EL (cell line): ENCODE measurements around the gene GGTLC2.
"Not testable (repeated sequence)": the region's sequence is repeated elsewhere in the genome, so short reads cannot be mapped to it uniquely, and the experiment has no call there.

Experiments
- DNase-seq: peaks from one replicate; pipeline ENCODE4 v3.0.0-alpha.2; 2016

The GGTLC2 gene

GRCh38 chr22:22638313-22638712 is 6.1 kb upstream of the GGTLC2 start:
- DNase-seq: not testable (repeated sequence)

- not testable (repeated sequence) for DNase-seq
These were observed 2.2 kb upstream of the GGTLC2 start for GRCh38 chr22:22642255-22642654.

GRCh38 chr22:22645969-22646368 is 1.6 kb downstream of the GGTLC2 start:
- DNase-seq: not testable (repeated sequence)

GRCh38 chr22:22647952-22648351 is 3.5 kb downstream of the GGTLC2 start:
- DNase-seq: not testable (repeated sequence)

- DNase-seq: not testable (repeated sequence)
These were observed 4.6 kb downstream of the GGTLC2 start for GRCh38 chr22:22648863-22649536.

GRCh38 chr22:22649761-22650160 is 5.3 kb downstream of the GGTLC2 start:
- DNase-seq: not testable (repeated sequence)

GRCh38 chr22:22650398-22650797 is 6.0 kb downstream of the GGTLC2 start:
- DNase-seq: not testable (repeated sequence)

GRCh38 chr22:22650803-22651515 is 6.5 kb downstream of the GGTLC2 start:
- not testable (repeated sequence) for DNase-seq

- not testable (repeated sequence) for DNase-seq
These were observed 7.2 kb downstream of the GGTLC2 start for GRCh38 chr22:22651593-22651992.

- DNase-seq: not testable (repeated sequence)
These were observed 7.7 kb downstream of the GGTLC2 start for GRCh38 chr22:22652102-22652501.

GRCh38 chr22:22652573-22652972 is 8.2 kb downstream of the GGTLC2 start:
- DNase-seq: not testable (repeated sequence)

GRCh38 chr22:22653677-22654381 is 9.4 kb downstream of the GGTLC2 start:
- not testable (repeated sequence) for DNase-seq

- DNase-seq: no peak
These were observed 11.3 kb downstream of the GGTLC2 start for GRCh38 chr22:22655452-22656290.

- DNase-seq: no peak
These were observed 13.3 kb downstream of the GGTLC2 start for GRCh38 chr22:22657712-22658111.

- no peak for DNase-seq
These were observed 16.9 kb downstream of the GGTLC2 start for GRCh38 chr22:22661275-22661674.

- DNase-seq: no peak
These were observed 17.7 kb downstream of the GGTLC2 start for GRCh38 chr22:22662095-22662494.

- DNase-seq: no peak
These were observed 19.7 kb downstream of the GGTLC2 start for GRCh38 chr22:22663861-22664800.

- DNase-seq: peak; percentile 9
These were observed 22.1 kb downstream of the GGTLC2 start for GRCh38 chr22:22666307-22667091.

GRCh38 chr22:22667966-22668880 is 23.8 kb downstream of the GGTLC2 start:
- DNase-seq: no peak

- DNase-seq: no peak
These were observed 24.7 kb downstream of the GGTLC2 start for GRCh38 chr22:22669093-22669492.
